Thyroid gland (tissue), 4 donors: ENCODE measurements around the gene HOMER3. TPM values are rescaled to one million over a fixed set of nuclear protein-coding genes. Genes with fewer than 3 reads are reported as not detected.
"Not testable (repeated sequence)": the region's sequence is repeated elsewhere in the genome, so short reads cannot be mapped to it uniquely, and the experiment has no call there.

ENCODE experiments used
- DNase-seq, 2 donors: peaks; one replicate each; pipeline ENCODE4 v3.0.0-alpha.2; 2019
- H3K27ac ChIP-seq, 3 donors: fragments of 200-600 bp; sonication (generic); 1 replicate in 2 of 3; 2 replicates in 1 of 3; pipeline ENCODE4 v1.5.1; 2016 to 2019; ENCODE audit warnings: mild to moderate bottlenecking in 1 of 3, moderate library complexity in 1 of 3
- H3K27me3 ChIP-seq: fragments of 200-600 bp; sonication (generic); one replicate; pipeline ENCODE4 v1.5.1; 2019
- H3K36me3 ChIP-seq, 2 donors: fragments of 200-600 bp; sonication (generic); one replicate each; pipeline ENCODE4 v1.5.1; 2016 to 2019
- H3K4me1 ChIP-seq, 2 donors: fragments of 200-600 bp; sonication (generic); one replicate each; pipeline ENCODE4 v1.5.1; 2017 to 2019
- H3K4me3 ChIP-seq, 3 donors: fragments of 200-600 bp; sonication (generic); replicated peaks in 1 of 3; 1 replicate in 2 of 3; 2 replicates in 1 of 3; pipeline ENCODE4 v1.5.1; 2016; ENCODE audit warnings: mild to moderate bottlenecking in 1 of 3
- H3K9me3 ChIP-seq: fragments of 200-600 bp; sonication (generic); one replicate; pipeline ENCODE4 v1.5.1; 2017
- CTCF ChIP-seq, 6 experiments: fragments of 200-600 bp in 3 of 6; fragments of 450-650 bp in 3 of 6; sonication (generic) in 3 of 6; IDR thresholded peaks; one replicate each; pipeline ENCODE4 v1.5.1; 2016 to 2019; ENCODE audit warnings: antibody characterized with exemption in 6 of 6, mild to moderate bottlenecking in 2 of 6, inconsistent platforms in 1 of 6, moderate library complexity in 1 of 6
- POLR2A ChIP-seq, 2 donors: fragments of 450-650 bp; IDR thresholded peaks; one replicate each; pipeline ENCODE4 v1.6.1; 2017; ENCODE audit warnings: antibody characterized with exemption in 2 of 2, mild to moderate bottlenecking in 2 of 2, moderate library complexity in 1 of 2
- WGBS, 2 donors: methylation state at CpG; one replicate each; pipeline ENCODE4 v1.1.5; 2017; 5-methylcytosine and 5-hydroxymethylcytosine counted together
- intact Hi-C: fragments of 100-400 bp; cut with DNase I; formaldehyde crosslinking; loops from one replicate; pipeline ENCODE4 v1.15.1; 2023
- total RNA-seq, 4 donors: library from RNA; depleted of rRNA; stranded (reverse); fragments of >200 nt; gene quantifications; one replicate each; pipeline ENCODE4 v1.2.3, GENCODE V29; 2016

Gene HOMER3
- total RNA-seq, 4 donors from 2014 or later: 55.6 to 169 (median 63.4) TPM

- H3K27ac ChIP-seq: no peak overlapping the region
- no peaks in the 10 kb centered on the region for H3K27me3 ChIP-seq
- no peaks in the 10 kb centered on the region for H3K36me3 ChIP-seq
- intact Hi-C loops: no loop called here
- H3K9me3 ChIP-seq: no peaks in the 10 kb centered on the region
- no peak overlapping the region for H3K4me3 ChIP-seq
- 89 to 92% methylated on average over 4 of the region's 4 CpGs for WGBS, 2 donors
- TF ChIP-seq CTCF (IDR thresholded peaks at IDR 0.05) (no peak), POLR2A (IDR thresholded peaks at IDR 0.05) (no peak)
- H3K4me1 ChIP-seq: peaks cover 3 to 5% of the 10 kb centered on the region in 2 donors
- DNase-seq: no peak
Measured at GRCh38 chr19:18960370-18960769, 19.4 kb upstream of the HOMER3 start.

GRCh38 chr19:18955042-18955441 lies 14.0 kb upstream of the HOMER3 start:
- H3K27ac ChIP-seq: no peak overlapping the region
- peaks cover 3 to 5% of the 10 kb centered on the region in 2 donors for H3K4me1 ChIP-seq
- TF ChIP-seq POLR2A (IDR thresholded peaks at IDR 0.05): no peak
- no peak for TF ChIP-seq CTCF (IDR thresholded peaks at IDR 0.05)
- no peaks in the 10 kb centered on the region for H3K9me3 ChIP-seq
- 93 to 95% methylated on average over 2 of the region's 2 CpGs for WGBS, 2 donors
- no peak for DNase-seq
- H3K27me3 ChIP-seq: no peaks in the 10 kb centered on the region
- H3K4me3 ChIP-seq: no peak overlapping the region
- H3K36me3 ChIP-seq: no peaks in the 10 kb centered on the region
- intact Hi-C loops: no loop called here

GRCh38 chr19:18954094-18954493 lies 13.1 kb upstream of the HOMER3 start:
- Histone ChIP-seq H3K27me3 (no peaks in the 10 kb centered on the region), H3K36me3 (no peaks in the 10 kb centered on the region), H3K4me3 (no peak overlapping the region), H3K4me1 (peaks cover 3 to 5% of the 10 kb centered on the region in 2 donors), H3K9me3 (no peaks in the 10 kb centered on the region), H3K27ac (no peak overlapping the region)
- WGBS, 2 donors: 92 to 95% methylated on average over 3 of the region's 3 CpGs
- no peak for TF ChIP-seq POLR2A (IDR thresholded peaks at IDR 0.05)
- intact Hi-C loops: no loop called here
- DNase-seq: no peak

GRCh38 chr19:18952364-18953003 lies 11.5 kb upstream of the HOMER3 start:
- 73 to 74% methylated on average over 16 to 17 of the region's 17 CpGs for WGBS, 2 donors
- DNase-seq, H3K27me3 ChIP-seq, H3K9me3 ChIP-seq, H3K27ac ChIP-seq, H3K4me3 ChIP-seq, H3K36me3 ChIP-seq, H3K4me1 ChIP-seq, intact Hi-C loops: not testable (repeated sequence)

- intact Hi-C loops: no loop called here
Measured at GRCh38 chr19:18951721-18952281, 10.8 kb upstream of the HOMER3 start.

More at GRCh38 chr19:18951721-18952281, 10.8 kb upstream of the HOMER3 start:
- DNase-seq: no peak
- Histone ChIP-seq H3K27me3 (no peaks in the 10 kb centered on the region), H3K27ac (no peak overlapping the region), H3K9me3 (no peaks in the 10 kb centered on the region), H3K36me3 (no peaks in the 10 kb centered on the region), H3K4me3 (no peak overlapping the region), H3K4me1 (no peaks in the 10 kb centered on the region)
- 89 to 95% methylated on average over 7 of the region's 7 CpGs for WGBS, 2 donors
- TF ChIP-seq CTCF (IDR thresholded peaks at IDR 0.05): no peak
- TF ChIP-seq POLR2A (IDR thresholded peaks at IDR 0.05): no peak
